Activated CD8-positive, alpha-beta T cell treated with anti-CD3 and anti-CD28 coated beads, Interleukin-2, amount 10 ng/mL, durations not matched to agents 7 days and 5 days (primary cell): Measurements from ENCODE around the gene ACTN3. TPM values are rescaled to one million over a fixed set of nuclear protein-coding genes. Genes with fewer than 3 reads are reported as not detected.
A peak's percentile ranks its signal among the peaks of the same experiment; 100 is the strongest.

Experiments
- ATAC-seq: fragments of 150-1000 bp; cut with Tn5 transposase; one replicate; pipeline ENCODE4 v1.10.0; 2021; ENCODE audit warnings: moderate library complexity
- CTCF ChIA-PET: fragments of 350-600 bp; sonication (Branson Sonifier 250); formaldehyde crosslinking; loops from one replicate; lab custom pipeline; 2021; ENCODE audit warnings: antibody characterized with exemption; lab: Charles Lee
- POLR2A ChIA-PET: fragments of 350-600 bp; sonication (Branson Sonifier 250); formaldehyde crosslinking; loops from one replicate; lab custom pipeline; 2021; ENCODE audit warnings: antibody characterized with exemption; lab: Charles Lee
- DNase-seq: peaks from one replicate; pipeline ENCODE4 v3.0.0-alpha.2; 2020
- H3K27ac Mint-ChIP-seq: one replicate; pipeline ENCODE4 v1.8.0; 2021; ENCODE audit warnings: mild to moderate bottlenecking, mixed read lengths
- H3K27me3 Mint-ChIP-seq: one replicate; pipeline ENCODE4 v1.8.0; 2021; ENCODE audit warnings: low read depth, mixed read lengths
- H3K36me3 Mint-ChIP-seq: one replicate; pipeline ENCODE4 v1.8.0; 2021; ENCODE audit warnings: low read depth, mixed read lengths
- H3K4me1 Mint-ChIP-seq: one replicate; pipeline ENCODE4 v1.8.0; 2021; ENCODE audit warnings: low read depth, mixed read lengths
- H3K4me3 Mint-ChIP-seq: one replicate; pipeline ENCODE4 v1.8.0; 2021; ENCODE audit warnings: mild to moderate bottlenecking, mixed read lengths
- H3K9me3 Mint-ChIP-seq: one replicate; pipeline ENCODE4 v1.8.0; 2022; ENCODE audit warnings: mixed read lengths; ENCODE audit not compliant: insufficient read depth
- total RNA-seq, 2 experiments: library from RNA; stranded (reverse); gene quantifications; one replicate each; pipeline ENCODE4 v1.2.3, GENCODE V29; 2021

Gene ACTN3
- total RNA-seq, 2 experiments from 2014 or later = not detected

DNA sequence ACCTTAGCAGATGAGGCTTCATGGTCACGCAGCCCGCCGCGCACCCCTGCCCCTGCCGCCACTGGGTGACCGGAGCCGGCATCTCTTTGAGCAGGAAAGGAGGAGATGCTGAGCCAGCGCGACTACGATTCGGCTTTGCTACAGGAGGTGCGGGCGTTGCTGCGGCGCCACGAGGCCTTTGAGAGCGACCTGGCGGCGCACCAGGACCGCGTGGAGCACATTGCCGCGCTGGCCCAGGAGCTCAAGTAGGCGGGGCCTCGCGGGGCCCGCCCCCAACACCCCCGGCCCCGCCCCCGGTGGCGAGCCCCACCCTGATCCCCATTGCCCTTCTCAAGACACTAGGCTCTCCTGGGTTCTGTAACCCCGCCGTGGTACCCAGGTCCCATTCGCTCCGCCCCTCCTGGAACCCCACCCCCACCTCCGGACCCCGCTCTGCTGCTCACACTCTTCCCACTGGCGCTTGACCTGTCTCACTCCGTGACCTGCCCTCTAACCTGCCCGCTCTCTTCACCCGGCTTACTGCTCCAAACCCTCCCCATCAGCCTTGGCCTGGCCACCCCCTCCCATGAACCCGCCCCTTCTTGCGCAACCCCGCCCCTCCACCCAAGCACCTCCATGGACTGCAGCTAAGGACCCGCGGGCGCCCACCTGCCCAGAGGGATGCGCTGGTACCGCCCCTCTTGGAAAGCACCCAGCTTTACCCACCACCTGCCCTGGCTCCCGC is 12.6 kb downstream of the ACTN3 start:
- POLR2A ChIA-PET = no interaction called here
- peaks cover 3% of the 10 kb centered on the region for H3K27me3 Mint-ChIP-seq
- no peaks in the 10 kb centered on the region for H3K4me1 Mint-ChIP-seq
- CTCF ChIA-PET = interaction anchor here (0.9 kb wide), 1 partner anchor 119 kb away, joined by 3 read pairs; no protein-coding TSS in a partner anchor
- no peaks in the 10 kb centered on the region for H3K9me3 Mint-ChIP-seq
- H3K4me3 Mint-ChIP-seq = no peak overlapping the region
- H3K36me3 Mint-ChIP-seq = no peaks in the 10 kb centered on the region
- peak; percentile 35 for DNase-seq
- no peak overlapping the region for H3K27ac Mint-ChIP-seq
- peak; percentile 61 for ATAC-seq

GRCh38 chr11:66559866-66560676 is 13.4 kb downstream of the ACTN3 start:
- Mint-ChIP-seq H3K27ac (no peak overlapping the region), H3K4me3 (no peak overlapping the region), H3K9me3 (no peaks in the 10 kb centered on the region), H3K27me3 (peaks cover 3% of the 10 kb centered on the region), H3K4me1 (no peaks in the 10 kb centered on the region), H3K36me3 (no peaks in the 10 kb centered on the region)
- no peak for DNase-seq
- ChIA-PET CTCF (interaction anchor here (0.6 kb wide), 1 partner anchor 197 kb away, joined by 3 read pairs; no protein-coding TSS in a partner anchor), POLR2A (no interaction called here)
- ATAC-seq = no peak

DNA sequence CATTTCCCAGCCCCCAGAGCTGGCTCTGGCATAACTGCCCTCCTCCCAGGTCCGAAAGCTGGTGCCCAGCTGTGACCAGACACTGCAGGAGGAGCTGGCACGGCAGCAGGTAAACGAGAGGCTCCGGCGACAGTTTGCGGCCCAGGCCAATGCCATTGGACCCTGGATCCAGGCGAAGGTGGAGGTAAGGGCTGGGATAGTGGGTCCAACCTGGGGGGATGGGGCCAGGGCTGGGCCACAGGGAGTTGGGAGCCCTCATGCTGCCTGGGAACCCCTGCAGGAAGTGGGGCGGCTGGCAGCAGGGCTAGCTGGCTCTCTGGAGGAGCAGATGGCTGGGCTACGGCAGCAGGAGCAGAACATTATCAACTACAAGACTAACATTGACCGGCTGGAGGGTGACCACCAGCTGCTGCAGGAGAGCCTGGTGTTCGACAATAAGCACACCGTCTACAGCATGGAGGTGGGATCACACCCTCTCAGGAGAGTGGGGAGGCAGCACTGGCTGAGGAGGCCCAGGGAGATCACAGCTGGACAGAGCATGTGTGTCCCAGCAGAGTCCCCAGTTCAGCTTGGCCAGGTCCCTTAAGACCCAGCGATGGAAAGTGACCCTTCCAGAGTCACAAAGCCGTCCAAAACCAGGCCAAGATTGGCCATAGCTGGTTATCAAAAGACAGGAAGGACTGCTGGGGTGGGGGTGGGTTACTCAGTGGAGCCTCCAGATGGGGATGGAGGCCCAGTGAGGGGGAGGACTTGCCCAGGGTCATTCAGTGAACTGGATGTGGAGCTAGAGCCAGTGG is 14.7 kb downstream of the ACTN3 start:
- ATAC-seq = no peak
- H3K4me1 Mint-ChIP-seq = no peaks in the 10 kb centered on the region
- H3K27ac Mint-ChIP-seq = no peak overlapping the region
- H3K36me3 Mint-ChIP-seq = no peaks in the 10 kb centered on the region
- ChIA-PET CTCF (interaction anchor here (0.6 to 0.8 kb wide), 2 partner anchors 116 to 126 kb away, joined by 3 read pairs; partner anchors contain the start of gene RBM4B), POLR2A (interaction anchor here (0.8 to 1.5 kb wide), 3 partner anchors 16 to 116 kb away, joined by 3 to 4 read pairs (median 4); partner anchors contain the start of genes CCDC87, CCS and RBM4B)
- no peaks in the 10 kb centered on the region for H3K9me3 Mint-ChIP-seq
- no peak overlapping the region for H3K4me3 Mint-ChIP-seq
- peaks cover 7% of the 10 kb centered on the region for H3K27me3 Mint-ChIP-seq
- DNase-seq = no peak

- Mint-ChIP-seq H3K4me1 (no peaks in the 10 kb centered on the region), H3K4me3 (no peak overlapping the region), H3K9me3 (no peaks in the 10 kb centered on the region), H3K36me3 (no peaks in the 10 kb centered on the region), H3K27me3 (peaks cover 7% of the 10 kb centered on the region), H3K27ac (no peak overlapping the region)
- ATAC-seq (no peak), DNase-seq (no peak)
- POLR2A ChIA-PET = interaction anchor here (0.8 to 1.5 kb wide), 3 partner anchors 17 to 116 kb away, joined by 3 to 4 read pairs (median 4); partner anchors contain the start of genes CCDC87, CCS and RBM4B
- CTCF ChIA-PET = no interaction called here
Measured at GRCh38 chr11:66561975-66562248, 15.2 kb downstream of the ACTN3 start.

GRCh38 chr11:66562275-66562674 is 15.6 kb downstream of the ACTN3 start:
- Mint-ChIP-seq H3K36me3 (no peaks in the 10 kb centered on the region), H3K27ac (no peak overlapping the region), H3K4me3 (no peak overlapping the region), H3K4me1 (no peaks in the 10 kb centered on the region), H3K27me3 (peaks cover 9% of the 10 kb centered on the region), H3K9me3 (no peaks in the 10 kb centered on the region)
- POLR2A ChIA-PET = interaction anchor here (0.8 to 1.5 kb wide), 4 partner anchors 17 to 115 kb away, joined by 3 to 4 read pairs (median 4); partner anchors contain the start of genes CCDC87, CCS and RBM4B
- CTCF ChIA-PET = no interaction called here
- no peak for DNase-seq
- ATAC-seq = no peak

- Mint-ChIP-seq H3K4me3 (no peak overlapping the region), H3K9me3 (no peaks in the 10 kb centered on the region)
- ATAC-seq = no peak
Measured at GRCh38 chr11:66562907-66563583, 16.3 kb downstream of the ACTN3 start.

DNA sequence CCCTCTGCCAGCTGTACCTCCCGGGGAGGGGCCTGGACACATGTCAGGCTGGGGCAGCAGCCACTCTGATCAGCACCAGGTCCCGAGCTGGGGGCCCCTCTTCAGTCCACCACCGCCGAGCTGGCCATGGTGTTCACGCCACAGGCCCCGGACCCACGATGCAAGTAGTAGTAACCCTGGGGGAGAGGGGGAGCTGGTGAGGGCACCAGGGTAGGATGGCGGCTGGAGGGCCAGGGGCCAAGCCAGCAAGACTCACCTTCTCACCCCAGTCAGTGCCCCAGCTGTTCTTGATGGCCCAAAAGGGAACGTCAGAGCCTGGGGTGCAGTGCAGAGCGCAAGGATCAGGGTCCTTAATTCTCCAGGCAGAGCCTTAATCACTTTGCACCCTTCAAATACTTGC is 17.1 kb downstream of the ACTN3 start:
- no peak overlapping the region for H3K4me3 Mint-ChIP-seq
- H3K27me3 Mint-ChIP-seq = peaks cover 16% of the 10 kb centered on the region
- H3K9me3 Mint-ChIP-seq = no peaks in the 10 kb centered on the region
- peaks cover 3% of the 10 kb centered on the region for H3K4me1 Mint-ChIP-seq
- no peak for DNase-seq
- ChIA-PET CTCF (no interaction called here), POLR2A (interaction anchor here (1.0 to 1.2 kb wide), 2 partner anchors 29 to 81 kb away, joined by 3 to 4 read pairs; no protein-coding TSS in a partner anchor)
- ATAC-seq = no peak
- H3K36me3 Mint-ChIP-seq = no peaks in the 10 kb centered on the region
- no peak overlapping the region for H3K27ac Mint-ChIP-seq

More at GRCh38 chr11:66562907-66563583, 16.3 kb downstream of the ACTN3 start:
- H3K27me3 Mint-ChIP-seq = peaks cover 17% of the 10 kb centered on the region
- ChIA-PET CTCF (no interaction called here), POLR2A (interaction anchor here (1.0 to 1.2 kb wide), 3 partner anchors 28 to 114 kb away, joined by 3 to 4 read pairs (median 4); partner anchors contain the start of gene RBM4B)
- H3K4me1 Mint-ChIP-seq = no peaks in the 10 kb centered on the region
- DNase-seq = no peak
- no peak overlapping the region for H3K27ac Mint-ChIP-seq
- no peaks in the 10 kb centered on the region for H3K36me3 Mint-ChIP-seq

- ChIA-PET CTCF (interaction anchor here (1.2 kb wide), 1 partner anchor 114 kb away, joined by 7 read pairs; the partner anchor contains the start of gene RBM4B), POLR2A (no interaction called here)
- ATAC-seq (no peak), DNase-seq (no peak)
- H3K27me3 Mint-ChIP-seq = peaks cover 16% of the 10 kb centered on the region
- H3K27ac Mint-ChIP-seq = no peak overlapping the region
- no peaks in the 10 kb centered on the region for H3K36me3 Mint-ChIP-seq
- H3K4me3 Mint-ChIP-seq = no peak overlapping the region
- peaks cover 3% of the 10 kb centered on the region for H3K4me1 Mint-ChIP-seq
- H3K9me3 Mint-ChIP-seq = no peaks in the 10 kb centered on the region
Measured at GRCh38 chr11:66564538-66564937, 17.8 kb downstream of the ACTN3 start.

DNA sequence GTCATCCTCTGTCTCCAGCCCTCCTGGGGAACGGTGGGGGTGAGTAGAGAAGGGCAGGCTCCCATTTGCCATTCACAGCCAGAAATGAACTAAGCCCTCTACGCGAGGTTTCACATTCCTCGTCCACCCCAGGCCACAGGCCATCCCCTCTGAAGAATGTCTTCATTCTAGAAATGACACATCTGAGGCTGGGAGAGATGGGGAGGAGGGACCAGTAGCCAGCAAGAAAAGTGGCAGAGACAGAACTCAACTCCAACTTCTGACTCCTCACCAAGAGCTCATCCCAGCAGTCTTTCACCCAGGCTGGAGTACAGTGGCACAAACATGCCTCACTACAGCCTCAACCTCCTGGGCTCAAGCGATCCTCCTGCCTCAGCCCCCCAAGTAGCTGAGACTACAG is 18.3 kb downstream of the ACTN3 start:
- no peak overlapping the region for H3K27ac Mint-ChIP-seq
- no peaks in the 10 kb centered on the region for H3K9me3 Mint-ChIP-seq
- H3K4me3 Mint-ChIP-seq = no peak overlapping the region
- CTCF ChIA-PET = interaction anchor here (1.2 kb wide), 1 partner anchor 113 kb away, joined by 7 read pairs; the partner anchor contains the start of gene RBM4B
- H3K36me3 Mint-ChIP-seq = no peaks in the 10 kb centered on the region
- no peak for ATAC-seq
- H3K4me1 Mint-ChIP-seq = peaks cover 3% of the 10 kb centered on the region
- POLR2A ChIA-PET = no interaction called here
- H3K27me3 Mint-ChIP-seq = peaks cover 19% of the 10 kb centered on the region
- no peak for DNase-seq

DNA sequence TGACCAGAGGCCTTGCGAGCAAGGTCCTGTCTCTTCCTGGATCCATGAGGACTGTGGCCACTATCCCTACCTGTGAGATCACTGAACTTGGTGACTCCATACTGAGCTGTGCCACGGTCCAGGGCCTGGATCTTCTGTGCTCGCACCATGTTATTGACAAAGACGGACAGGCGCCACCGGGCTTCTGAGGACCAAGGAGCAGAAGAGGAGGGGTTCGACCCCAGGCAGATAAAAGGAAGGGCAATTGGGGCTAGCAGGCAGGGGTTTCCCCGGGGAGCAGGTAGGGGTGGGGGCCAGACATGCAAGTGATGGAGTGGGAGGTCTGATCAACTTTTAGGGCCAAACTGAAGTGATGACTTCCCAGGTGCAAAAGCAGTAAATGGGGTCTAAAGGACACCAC is 19.5 kb downstream of the ACTN3 start:
- ATAC-seq (no peak), DNase-seq (no peak)
- Mint-ChIP-seq H3K27ac (no peak overlapping the region), H3K27me3 (peaks cover 28% of the 10 kb centered on the region), H3K4me1 (peaks cover 3% of the 10 kb centered on the region), H3K9me3 (no peaks in the 10 kb centered on the region), H3K4me3 (no peak overlapping the region), H3K36me3 (no peaks in the 10 kb centered on the region)
- CTCF ChIA-PET = no interaction called here
- POLR2A ChIA-PET = no interaction called here

- ATAC-seq = no peak
Measured at GRCh38 chr11:66567787-66568123, 21.1 kb downstream of the ACTN3 start.

More at GRCh38 chr11:66567787-66568123, 21.1 kb downstream of the ACTN3 start:
- Mint-ChIP-seq H3K9me3 (no peaks in the 10 kb centered on the region), H3K4me3 (peak overlapping the region; percentile 60), H3K36me3 (no peaks in the 10 kb centered on the region), H3K27ac (no peak overlapping the region), H3K4me1 (peaks cover 3% of the 10 kb centered on the region), H3K27me3 (peaks cover 28% of the 10 kb centered on the region)
- ChIA-PET CTCF (interaction anchor here (1.8 to 3.0 kb wide), 3 partner anchors 10 to 111 kb away, joined by 6 to 18 read pairs (median 16); partner anchors contain the start of gene RBM4B), POLR2A (no interaction called here)
- DNase-seq = no peak
